Stimulated activated naive B cell treated with anti-CD40 and anti-IgM and Interleukin-4, amounts not matched to agents 10 μg/mL and 1 μg/mL and 100 μg/mL, for 72 hours (primary cell): ENCODE results near the gene PRSS56.

ENCODE experiments used
- ATAC-seq, 2 donors: fragments of 150-1000 bp; cut with Tn5 transposase; replicated peaks; 2 replicates each; pipeline ENCODE4 v1.10.0; 2021; ENCODE audit warnings: moderate library complexity in 1 of 2
- DNase-seq: peaks from one replicate; pipeline ENCODE4 v3.0.0; 2021
- H3K27ac Mint-ChIP-seq: one replicate; pipeline ENCODE4 v1.8.0; 2022; ENCODE audit warnings: mild to moderate bottlenecking, mixed read lengths
- H3K27me3 Mint-ChIP-seq, 2 donors: one replicate each; pipeline ENCODE4 v1.8.0; 2022; ENCODE audit warnings: mixed read lengths in 2 of 2
- H3K36me3 Mint-ChIP-seq, 2 donors: one replicate each; pipeline ENCODE4 v1.8.0; 2022; ENCODE audit warnings: mixed read lengths in 2 of 2, mild to moderate bottlenecking in 1 of 2
- H3K4me1 Mint-ChIP-seq, 2 donors: one replicate each; pipeline ENCODE4 v1.8.0; 2022; ENCODE audit warnings: mixed read lengths in 2 of 2, mild to moderate bottlenecking in 1 of 2
- H3K4me3 Mint-ChIP-seq, 2 donors: one replicate each; pipeline ENCODE4 v1.8.0; 2022; ENCODE audit warnings: mild to moderate bottlenecking in 2 of 2, mixed read lengths in 2 of 2, moderate library complexity in 1 of 2
- H3K9me3 Mint-ChIP-seq, 2 donors: one replicate each; pipeline ENCODE4 v1.8.0; 2022; ENCODE audit warnings: mixed read lengths in 2 of 2, mild to moderate bottlenecking in 1 of 2

PRSS56 gene

GRCh38 chr2:232534940-232535651 lies 14.9 kb downstream of the PRSS56 start:
- no peak for ATAC-seq
- no peak for DNase-seq
- H3K4me3 Mint-ChIP-seq: no peak overlapping the region
- peaks cover 0 to 7% of the 10 kb centered on the region in 2 donors for H3K36me3 Mint-ChIP-seq
- H3K9me3 Mint-ChIP-seq: peaks cover 6 to 8% of the 10 kb centered on the region in 2 donors
- peaks cover 11 to 14% of the 10 kb centered on the region in 2 donors for H3K4me1 Mint-ChIP-seq
- H3K27me3 Mint-ChIP-seq: peaks cover 27 to 41% of the 10 kb centered on the region in 2 donors
- no peak overlapping the region for H3K27ac Mint-ChIP-seq

GRCh38 chr2:232535761-232536530 lies 15.8 kb downstream of the PRSS56 start:
- H3K4me1 Mint-ChIP-seq: peaks cover 14 to 18% of the 10 kb centered on the region in 2 donors
- H3K36me3 Mint-ChIP-seq: peaks cover 0 to 7% of the 10 kb centered on the region in 2 donors
- H3K9me3 Mint-ChIP-seq: peaks cover 6 to 8% of the 10 kb centered on the region in 2 donors

DNA sequence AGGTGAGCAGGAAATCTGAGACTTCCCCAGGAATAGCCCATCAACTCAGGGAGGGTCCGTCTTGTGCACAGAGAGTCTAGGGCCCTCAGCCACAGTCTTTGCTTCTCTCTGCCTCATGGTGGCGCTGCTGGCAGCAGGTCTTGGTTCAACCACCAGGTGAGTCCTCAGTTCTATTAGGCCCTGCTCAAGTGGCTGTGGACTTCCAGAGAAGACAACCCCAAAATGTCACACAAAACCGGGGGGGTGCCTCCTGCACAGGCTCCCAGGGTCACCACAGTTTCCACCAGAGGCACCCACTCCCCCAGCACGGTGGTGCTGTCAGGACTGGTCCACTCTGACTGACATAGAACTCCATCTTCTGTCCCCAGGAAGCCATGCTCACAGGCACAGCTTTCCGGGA lies 16.9 kb downstream of the PRSS56 start:
- no peak overlapping the region for H3K27ac Mint-ChIP-seq
- peak in 1 of 2 donors; percentile 21 for ATAC-seq

More at GRCh38 chr2:232535761-232536530, 15.8 kb downstream of the PRSS56 start:
- peaks cover 27 to 40% of the 10 kb centered on the region in 2 donors for H3K27me3 Mint-ChIP-seq
- ATAC-seq: no peak
- no peak for DNase-seq
- H3K27ac Mint-ChIP-seq: no peak overlapping the region
- H3K4me3 Mint-ChIP-seq: no peak overlapping the region

DNA sequence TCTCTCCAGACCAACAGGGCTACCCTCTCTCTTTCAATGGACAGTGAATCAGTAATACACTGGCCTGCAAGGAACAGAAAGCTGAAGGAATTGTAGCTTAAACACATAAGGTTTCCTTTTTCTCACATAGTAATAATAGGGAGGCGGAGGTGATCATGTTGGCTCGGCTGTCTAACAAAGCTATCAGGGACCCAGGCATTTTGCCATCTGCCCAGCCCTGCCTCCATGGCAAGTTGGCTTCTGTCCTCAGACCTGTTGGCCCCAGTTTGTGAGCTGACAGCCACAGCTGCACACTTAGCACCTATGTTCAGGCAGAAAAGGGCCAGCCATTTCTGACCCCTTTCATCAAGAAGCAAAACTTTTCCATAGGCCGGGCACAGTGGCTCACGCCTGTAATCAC lies 17.3 kb downstream of the PRSS56 start:
- no peak overlapping the region for H3K4me3 Mint-ChIP-seq
- ATAC-seq (no peak), DNase-seq (no peak)

More for the DNA sequence above, 16.9 kb downstream of the PRSS56 start:
- Mint-ChIP-seq H3K4me1 (peaks cover 18 to 26% of the 10 kb centered on the region in 2 donors), H3K4me3 (no peak overlapping the region), H3K9me3 (peaks cover 6 to 8% of the 10 kb centered on the region in 2 donors), H3K27me3 (peaks cover 27 to 35% of the 10 kb centered on the region in 2 donors), H3K36me3 (peaks cover 0 to 7% of the 10 kb centered on the region in 2 donors)
- no peak for DNase-seq

DNA sequence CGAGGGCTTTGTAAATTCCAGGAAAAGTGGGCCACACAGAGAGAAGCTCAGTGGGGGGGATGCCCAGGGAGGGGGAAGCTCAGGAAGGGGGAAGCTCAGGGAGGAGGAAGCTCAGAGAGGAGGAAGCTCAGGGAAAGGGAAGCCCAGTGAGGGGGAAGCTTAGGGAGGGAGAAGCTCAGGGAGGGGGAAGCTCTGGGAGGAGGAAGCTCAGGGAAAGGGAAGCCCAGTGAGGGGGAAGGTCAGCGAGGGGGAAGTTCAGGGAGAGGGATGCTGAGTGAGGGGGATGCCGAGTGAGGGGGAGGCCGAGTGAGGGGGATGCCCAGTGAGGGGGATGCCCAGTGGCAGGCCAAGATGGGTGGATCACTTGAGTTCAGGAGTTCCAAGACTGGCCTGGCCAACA lies 18.5 kb downstream of the PRSS56 start:
- Mint-ChIP-seq H3K4me3 (peak overlapping the region in 1 of 2 donors; percentile 54), H3K27me3 (peaks cover 27 to 35% of the 10 kb centered on the region in 2 donors), H3K27ac (peak overlapping the region; percentile 14), H3K4me1 (peaks cover 20 to 34% of the 10 kb centered on the region in 2 donors), H3K9me3 (peaks cover 6 to 8% of the 10 kb centered on the region in 2 donors), H3K36me3 (peaks cover 5 to 10% of the 10 kb centered on the region in 2 donors)
- DNase-seq (no peak), ATAC-seq (peak in 1 of 2 donors; percentile 34)

More for the DNA sequence above, 17.3 kb downstream of the PRSS56 start:
- H3K36me3 Mint-ChIP-seq: peaks cover 0 to 7% of the 10 kb centered on the region in 2 donors
- peaks cover 6 to 8% of the 10 kb centered on the region in 2 donors for H3K9me3 Mint-ChIP-seq
- H3K27me3 Mint-ChIP-seq: peaks cover 27 to 35% of the 10 kb centered on the region in 2 donors
- H3K27ac Mint-ChIP-seq: no peak overlapping the region
- H3K4me1 Mint-ChIP-seq: peaks cover 20 to 30% of the 10 kb centered on the region in 2 donors

DNA sequence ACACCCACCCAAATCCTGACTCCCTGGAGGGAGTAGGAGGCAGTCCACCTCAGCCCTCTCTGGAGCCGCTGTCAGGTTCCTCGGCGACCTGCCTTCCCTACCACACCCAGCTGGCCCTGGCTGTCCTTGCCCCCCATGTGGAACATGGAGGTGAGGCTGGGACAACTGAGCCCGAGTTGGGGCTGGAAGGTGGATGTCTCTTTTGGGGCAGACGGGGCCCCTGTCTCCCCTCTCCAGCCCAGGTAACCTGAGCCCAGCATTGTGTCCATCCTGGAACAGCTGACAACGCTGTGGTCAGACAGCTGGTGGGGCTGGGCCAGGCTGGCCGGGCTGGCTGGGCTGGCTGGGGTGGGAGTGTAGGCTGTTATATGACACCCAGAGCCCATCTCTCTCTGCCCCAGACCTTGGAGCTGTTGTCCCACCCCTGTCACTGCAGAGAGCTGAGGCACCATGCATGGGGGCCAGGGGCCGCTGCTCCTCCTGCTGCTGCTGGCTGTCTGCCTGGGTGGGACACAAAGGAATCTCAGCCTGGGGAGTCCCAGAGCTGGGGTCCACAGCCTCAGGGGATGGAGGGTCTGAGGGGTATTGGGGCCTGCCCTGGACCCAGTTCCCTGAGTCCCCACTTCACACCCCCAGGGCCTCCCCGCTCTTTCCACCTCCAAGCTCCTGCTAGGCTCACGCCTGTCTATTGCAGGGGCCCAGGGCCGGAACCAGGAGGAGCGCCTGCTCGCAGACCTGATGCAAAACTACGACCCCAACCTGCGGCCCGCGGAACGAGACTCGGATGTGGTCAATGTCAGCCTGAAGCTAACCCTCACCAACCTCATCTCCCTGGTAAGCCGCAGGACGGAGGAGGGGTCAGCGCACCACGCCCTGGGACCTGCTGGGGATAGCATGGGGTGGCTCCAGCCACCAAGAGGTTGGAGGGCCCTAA lies 19.4 kb downstream of the PRSS56 start, which contains the start of gene CHRNG:
Gene CHRNG (plus strand): TSS at position 395 of the 934 bp plus-strand sequence. CDS start 56 bp downstream, at position 451.
- no peak for ATAC-seq
- Mint-ChIP-seq H3K27me3 (peaks cover 27 to 35% of the 10 kb centered on the region in 2 donors), H3K27ac (no peak within 1 kb of the TSS), H3K9me3 (peaks cover 6 to 8% of the 10 kb centered on the region in 2 donors), H3K36me3 (peaks cover 9 to 14% of the 10 kb centered on the region in 2 donors), H3K4me3 (peak within 1 kb of the TSS in 1 of 2 donors; percentile 54), H3K4me1 (peaks cover 22 to 38% of the 10 kb centered on the region in 2 donors)
- DNase-seq: no peak

- DNase-seq: no peak
- Mint-ChIP-seq H3K36me3 (peaks cover 12 to 21% of the 10 kb centered on the region in 2 donors), H3K27me3 (peaks cover 24 to 30% of the 10 kb centered on the region in 2 donors), H3K27ac (no peak overlapping the region), H3K9me3 (peaks cover 6 to 8% of the 10 kb centered on the region in 2 donors), H3K4me1 (peaks cover 22 to 42% of the 10 kb centered on the region in 2 donors), H3K4me3 (no peak overlapping the region)
- no peak for ATAC-seq
These were observed 20.4 kb downstream of the PRSS56 start for GRCh38 chr2:232540441-232541041.

DNA sequence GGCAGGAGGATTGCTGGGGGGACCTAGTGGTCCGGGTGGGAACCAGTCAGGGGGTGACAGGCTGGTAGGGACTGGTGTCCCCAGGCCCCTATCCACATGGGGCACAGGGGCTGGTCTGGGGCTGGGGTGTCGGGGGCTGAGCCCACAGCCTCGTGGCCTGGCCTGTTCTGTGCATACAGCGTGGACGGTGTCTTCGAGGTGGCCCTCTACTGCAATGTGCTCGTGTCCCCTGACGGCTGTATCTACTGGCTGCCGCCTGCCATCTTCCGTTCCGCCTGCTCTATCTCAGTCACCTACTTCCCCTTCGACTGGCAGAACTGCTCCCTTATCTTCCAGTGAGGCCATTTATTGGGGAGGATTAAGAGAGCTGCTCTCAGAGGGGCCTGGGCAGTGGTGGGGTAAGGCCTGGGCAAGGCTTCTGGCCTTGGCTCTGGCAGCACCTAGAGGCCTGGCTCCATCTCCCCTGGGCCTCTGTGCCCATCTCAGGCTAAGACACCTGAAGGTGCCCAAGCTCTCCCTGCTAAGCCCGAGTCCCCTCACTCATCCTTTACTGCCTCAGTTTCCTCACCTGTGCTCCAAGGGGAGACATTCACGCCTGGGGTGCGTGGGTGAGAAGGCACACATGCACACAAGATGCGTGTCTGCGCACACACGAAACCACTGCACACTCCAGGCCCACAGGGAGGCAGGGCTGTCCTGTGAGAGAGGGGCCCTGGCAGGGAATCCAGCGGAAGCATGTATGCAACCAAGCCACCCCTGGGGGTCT lies 21.2 kb downstream of the PRSS56 start:
- peak; percentile 43 to 58 for ATAC-seq
- H3K4me3 Mint-ChIP-seq: no peak overlapping the region
- peaks cover 22 to 43% of the 10 kb centered on the region in 2 donors for H3K4me1 Mint-ChIP-seq
- H3K9me3 Mint-ChIP-seq: peaks cover 2 to 4% of the 10 kb centered on the region in 2 donors
- no peak for DNase-seq
- H3K27me3 Mint-ChIP-seq: peaks cover 21% of the 10 kb centered on the region in 2 donors
- H3K27ac Mint-ChIP-seq: peak overlapping the region; percentile 27
- peaks cover 14 to 25% of the 10 kb centered on the region in 2 donors for H3K36me3 Mint-ChIP-seq

GRCh38 chr2:232541961-232542714 lies 21.9 kb downstream of the PRSS56 start:
- H3K36me3 Mint-ChIP-seq: peaks cover 19 to 26% of the 10 kb centered on the region in 2 donors

GRCh38 chr2:232542715-232543467 lies 22.7 kb downstream of the PRSS56 start:
- DNase-seq (no peak), ATAC-seq (no peak)
- no peak overlapping the region for H3K27ac Mint-ChIP-seq
- no peak overlapping the region for H3K4me3 Mint-ChIP-seq
- H3K4me1 Mint-ChIP-seq: peaks cover 25 to 56% of the 10 kb centered on the region in 2 donors
- peaks cover 11 to 16% of the 10 kb centered on the region in 2 donors for H3K27me3 Mint-ChIP-seq
- no peaks in the 10 kb centered on the region for H3K9me3 Mint-ChIP-seq
- H3K36me3 Mint-ChIP-seq: peaks cover 23 to 27% of the 10 kb centered on the region in 2 donors

More at GRCh38 chr2:232541961-232542714, 21.9 kb downstream of the PRSS56 start:
- Mint-ChIP-seq H3K9me3 (no peaks in the 10 kb centered on the region), H3K4me3 (no peak overlapping the region), H3K4me1 (peaks cover 25 to 48% of the 10 kb centered on the region in 2 donors), H3K27ac (peak overlapping the region; percentile 77), H3K27me3 (peaks cover 16 to 17% of the 10 kb centered on the region in 2 donors)
- ATAC-seq (no peak), DNase-seq (no peak)

DNA sequence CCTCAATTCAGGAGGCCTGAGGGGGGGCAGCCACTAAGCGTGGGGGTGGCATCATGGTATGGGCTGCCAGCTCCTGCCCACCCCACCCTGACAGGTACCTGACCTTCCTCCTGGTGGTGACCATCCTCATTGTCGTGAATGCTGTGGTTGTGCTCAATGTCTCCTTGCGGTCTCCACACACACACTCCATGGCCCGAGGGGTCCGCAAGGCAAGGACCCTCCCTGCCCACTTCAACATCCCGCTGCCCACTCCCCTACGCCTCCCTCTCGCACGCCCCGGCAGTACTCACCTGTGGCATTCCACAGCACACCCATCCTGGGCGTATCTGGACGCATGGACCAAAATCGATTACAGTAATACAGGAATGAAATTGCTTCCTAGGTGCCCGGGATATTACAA lies 23.3 kb downstream of the PRSS56 start:
- H3K36me3 Mint-ChIP-seq: peaks cover 28 to 33% of the 10 kb centered on the region in 2 donors
- peaks cover 23 to 58% of the 10 kb centered on the region in 2 donors for H3K4me1 Mint-ChIP-seq
- no peaks in the 10 kb centered on the region for H3K9me3 Mint-ChIP-seq
- peaks cover 7 to 12% of the 10 kb centered on the region in 2 donors for H3K27me3 Mint-ChIP-seq
- H3K27ac Mint-ChIP-seq: no peak overlapping the region
- DNase-seq (no peak), ATAC-seq (no peak)
- no peak overlapping the region for H3K4me3 Mint-ChIP-seq
